Caco-2 (cell line): ENCODE results near the gene TSHZ2. TPM values are rescaled to one million over a fixed set of nuclear protein-coding genes. Genes with fewer than 3 reads are reported as not detected.
A peak's percentile ranks its signal among the peaks of the same experiment; 100 is the strongest.

Experiments
- Bru-seq: library from RNA; stranded (reverse); fragments of 400-500 nt; gene quantifications from one replicate; lab custom pipeline; 2021; lab: Mats Ljungman, UMichigan
- BruChase-seq, 2 experiments: library from RNA; stranded (reverse); fragments of 400-500 nt; gene quantifications; one replicate each; lab custom pipeline; 2021; lab: Mats Ljungman, UMichigan
- BruUV-seq: library from RNA; stranded (reverse); fragments of 400-500 nt; replicated peaks from 2 replicates; lab custom pipeline; 2021; lab: Mats Ljungman, UMichigan
- CTCF ChIA-PET: fragments of 300-600 bp; sonication (Branson Sonifier 250); formaldehyde crosslinking; loops from one replicate; lab custom pipeline; 2022; ENCODE audit warnings: antibody characterized with exemption; lab: Charles Lee
- POLR2A ChIA-PET: fragments of 300-600 bp; sonication (Branson Sonifier 250); formaldehyde crosslinking; loops from one replicate; lab custom pipeline; 2022; ENCODE audit warnings: antibody characterized with exemption; lab: Charles Lee
- DNase-seq, 2 experiments: peaks; one replicate each; pipeline versions ENCODE4 v3.0.0 to v3.0.0-alpha.2; 2020 to 2022
- H3K27me3 ChIP-seq: replicated peaks from 2 replicates; pipeline ENCODE4 v1.6.0; 2011; ENCODE audit warnings: low read length; ENCODE audit not compliant: control insufficient read depth, insufficient read depth
- H3K36me3 ChIP-seq: 2 replicates; pipeline ENCODE4 v1.5.1; 2011; ENCODE audit warnings: low read length; ENCODE audit not compliant: control insufficient read depth, insufficient read depth
- H3K4me1 ChIP-seq: fragments of 250-450 bp; sonication (Bioruptor Pico); 2 replicates; pipeline ENCODE4 v1.5.1; 2020; ENCODE audit warnings: mild to moderate bottlenecking
- H3K4me3 ChIP-seq: 2 replicates; pipeline ENCODE4 v1.5.1; 2011; ENCODE audit warnings: low read depth, mild to moderate bottlenecking, control low read depth, low read length
- H3K9me3 ChIP-seq: fragments of 250-450 bp; sonication (Bioruptor Pico); 2 replicates; pipeline ENCODE4 v1.5.1; 2020; ENCODE audit warnings: mild to moderate bottlenecking, moderate library complexity
- H3K27ac Mint-ChIP-seq: one replicate; pipeline ENCODE4 v1.8.0; 2022; ENCODE audit warnings: mixed read lengths; ENCODE audit not compliant: unreplicated experiment
- H3K27me3 Mint-ChIP-seq: one replicate; pipeline ENCODE4 v1.8.0; 2022; ENCODE audit warnings: mixed read lengths; ENCODE audit not compliant: insufficient read depth, unreplicated experiment
- H3K36me3 Mint-ChIP-seq: one replicate; pipeline ENCODE4 v1.8.0; 2022; ENCODE audit warnings: mild to moderate bottlenecking, mixed read lengths; ENCODE audit not compliant: insufficient read depth, unreplicated experiment
- H3K4me1 Mint-ChIP-seq: one replicate; pipeline ENCODE4 v1.8.0; 2022; ENCODE audit warnings: low read depth, mixed read lengths; ENCODE audit not compliant: unreplicated experiment
- H3K4me3 Mint-ChIP-seq: one replicate; pipeline ENCODE4 v1.8.0; 2022; ENCODE audit warnings: mild to moderate bottlenecking, moderate library complexity, mixed read lengths; ENCODE audit not compliant: unreplicated experiment
- H3K9me3 Mint-ChIP-seq: one replicate; pipeline ENCODE4 v1.8.0; 2022; ENCODE audit warnings: mixed read lengths; ENCODE audit not compliant: unreplicated experiment
- intact Hi-C: fragments of 100-400 bp; cut with micrococcal nuclease; formaldehyde crosslinking; loops from one replicate; pipeline ENCODE4 v1.10.0; 2022; ENCODE audit not compliant: unreplicated experiment
- long read RNA-seq: library from polyadenylated mRNA; stranded (forward); transcript quantifications from one replicate; pipeline ENCODE4 v2.0.0, GENCODE V29; 2022
- total RNA-seq: library from RNA; stranded (reverse); gene quantifications from 2 replicates; pipeline ENCODE4 v1.2.3, GENCODE V29; 2022
- TF ChIP-seq, protein P1 (sequence below), 2 experiments: fragments of 200-600 bp in 1 of 2; IDR thresholded peaks; 1 replicate in 1 of 2; 2 replicates in 1 of 2; pipeline versions ENCODE4 v1.5.1 to v1.8.0; 2011 to 2022; ENCODE audit warnings: antibody characterized with exemption in 1 of 2, control low read depth in 1 of 2, inconsistent platforms in 1 of 2, low read depth in 1 of 2, low read length in 1 of 2, mild to moderate bottlenecking in 1 of 2, moderate library complexity in 1 of 2; ENCODE audit not compliant: insufficient read depth in 1 of 2, severe bottlenecking in 1 of 2, unreplicated experiment in 1 of 2

TSHZ2 gene
- total RNA-seq (0.07 TPM in 2 replicates), Bru-seq, nascent RNA (percentile 9 among the genes with signal in this experiment), BruChase-seq, experiment 1, labeled RNA remaining after a 2-hour chase (percentile 9 among the genes with signal in this experiment), BruChase-seq, experiment 2, labeled RNA remaining after a 6-hour chase (percentile 9 among the genes with signal in this experiment)
- long read RNA-seq, partial matches to known transcripts, result 0 of 13 reads
- long read RNA-seq, other reads (novel, unspliced or antisense), result 11 of 13 reads

GRCh38 chr20:52972190-52972937 is at the start of gene TSHZ2:
Gene TSHZ2 (plus strand): TSS chr20:52972358. CDS start chr20:52973294, 936 bp downstream.
- TF ChIP-seq, protein P1, sequence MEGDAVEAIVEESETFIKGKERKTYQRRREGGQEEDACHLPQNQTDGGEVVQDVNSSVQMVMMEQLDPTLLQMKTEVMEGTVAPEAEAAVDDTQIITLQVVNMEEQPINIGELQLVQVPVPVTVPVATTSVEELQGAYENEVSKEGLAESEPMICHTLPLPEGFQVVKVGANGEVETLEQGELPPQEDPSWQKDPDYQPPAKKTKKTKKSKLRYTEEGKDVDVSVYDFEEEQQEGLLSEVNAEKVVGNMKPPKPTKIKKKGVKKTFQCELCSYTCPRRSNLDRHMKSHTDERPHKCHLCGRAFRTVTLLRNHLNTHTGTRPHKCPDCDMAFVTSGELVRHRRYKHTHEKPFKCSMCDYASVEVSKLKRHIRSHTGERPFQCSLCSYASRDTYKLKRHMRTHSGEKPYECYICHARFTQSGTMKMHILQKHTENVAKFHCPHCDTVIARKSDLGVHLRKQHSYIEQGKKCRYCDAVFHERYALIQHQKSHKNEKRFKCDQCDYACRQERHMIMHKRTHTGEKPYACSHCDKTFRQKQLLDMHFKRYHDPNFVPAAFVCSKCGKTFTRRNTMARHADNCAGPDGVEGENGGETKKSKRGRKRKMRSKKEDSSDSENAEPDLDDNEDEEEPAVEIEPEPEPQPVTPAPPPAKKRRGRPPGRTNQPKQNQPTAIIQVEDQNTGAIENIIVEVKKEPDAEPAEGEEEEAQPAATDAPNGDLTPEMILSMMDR (IDR thresholded peaks at IDR 0.05; ENCODE audit: insufficient read depth in 1 of 2, low read depth in 1 of 2, low read length in 1 of 2, severe bottlenecking in 1 of 2, unreplicated experiment in 1 of 2), result no peak
- peak within 1 kb of the TSS; percentile 0 for H3K27ac Mint-ChIP-seq
- POLR2A ChIA-PET, result no interaction called here
- intact Hi-C loops, result loop anchor here (10.0 kb wide), 1 partner anchor 658 kb away; no protein-coding TSS in a partner anchor
- H3K9me3 Mint-ChIP-seq, result no peaks in the 10 kb centered on the region
- Histone ChIP-seq H3K9me3 (no peaks in the 10 kb centered on the region), H3K36me3 (no peaks in the 10 kb centered on the region), H3K4me3 (peak within 1 kb of the TSS; percentile 6), H3K27me3 (0 out of 2 replicates have a peak, but pooled peaks cover 1% of the 10 kb centered on the region), H3K4me1 (peaks cover 5% of the 10 kb centered on the region; the same call in 1 of the 2 replicates)
- peaks cover 12% of the 10 kb centered on the region for H3K4me1 Mint-ChIP-seq
- BruUV-seq, result no TSS peak
- peak in 1 of 2 experiments; percentile 29 for DNase-seq
- H3K27me3 Mint-ChIP-seq, result peaks cover 40% of the 10 kb centered on the region
- CTCF ChIA-PET, result no interaction called here
- no peaks in the 10 kb centered on the region for H3K36me3 Mint-ChIP-seq
- H3K4me3 Mint-ChIP-seq, result peak within 1 kb of the TSS; percentile 70

DNA sequence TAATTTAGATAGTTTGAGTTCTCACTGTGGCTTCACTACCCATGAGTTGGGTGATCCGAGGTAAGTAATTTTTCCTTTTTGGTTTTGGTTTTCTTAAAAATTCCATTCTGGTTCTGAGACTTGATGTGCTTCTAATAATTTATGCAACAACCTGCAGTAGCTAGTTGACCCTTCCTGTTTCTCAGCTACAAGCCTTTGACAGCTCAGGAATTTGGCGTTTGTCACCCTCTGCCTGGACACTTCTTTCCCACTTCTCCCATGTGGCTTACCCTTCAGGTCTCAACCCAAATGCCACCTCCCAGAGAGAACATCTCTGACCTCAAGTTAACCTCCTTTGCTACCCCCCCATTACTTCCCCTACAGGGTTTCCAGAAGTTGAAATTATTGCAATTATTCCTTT is 49.7 kb upstream of the TSHZ2 start:
- Histone ChIP-seq H3K4me1 (peaks cover 16% of the 10 kb centered on the region), H3K4me3 (no peak overlapping the region), H3K27me3 (no peaks in the 10 kb centered on the region), H3K9me3 (no peaks in the 10 kb centered on the region), H3K36me3 (no peaks in the 10 kb centered on the region)
- no TSS peak for BruUV-seq
- Mint-ChIP-seq H3K4me1 (peaks cover 7% of the 10 kb centered on the region), H3K27me3 (peaks cover 3% of the 10 kb centered on the region), H3K9me3 (peaks cover 36% of the 10 kb centered on the region), H3K4me3 (no peak overlapping the region), H3K27ac (no peak overlapping the region), H3K36me3 (no peaks in the 10 kb centered on the region)
- POLR2A ChIA-PET, result no interaction called here
- CTCF ChIA-PET, result no interaction called here
- no peak for DNase-seq
- intact Hi-C loops, result no loop called here
- TF ChIP-seq, protein P1 (IDR thresholded peaks at IDR 0.05; ENCODE audit: insufficient read depth in 1 of 2, low read depth in 1 of 2, low read length in 1 of 2, severe bottlenecking in 1 of 2, unreplicated experiment in 1 of 2), result no peak

- no peaks in the 10 kb centered on the region for H3K36me3 ChIP-seq
- Mint-ChIP-seq H3K27ac (no peak overlapping the region), H3K4me1 (peaks cover 7% of the 10 kb centered on the region), H3K27me3 (peaks cover 3% of the 10 kb centered on the region), H3K4me3 (no peak overlapping the region), H3K9me3 (peaks cover 36% of the 10 kb centered on the region), H3K36me3 (no peaks in the 10 kb centered on the region)
- CTCF ChIA-PET, result no interaction called here
- H3K4me1 ChIP-seq, result peaks cover 16% of the 10 kb centered on the region
- H3K27me3 ChIP-seq, result no peaks in the 10 kb centered on the region
- no peaks in the 10 kb centered on the region for H3K9me3 ChIP-seq
- POLR2A ChIA-PET, result no interaction called here
- no peak for DNase-seq
- BruUV-seq, result no TSS peak
- TF ChIP-seq, protein P1 (IDR thresholded peaks at IDR 0.05; ENCODE audit: insufficient read depth in 1 of 2, low read depth in 1 of 2, low read length in 1 of 2, severe bottlenecking in 1 of 2, unreplicated experiment in 1 of 2), result no peak
- no peak overlapping the region for H3K4me3 ChIP-seq
- intact Hi-C loops, result no loop called here
These were observed 48.8 kb upstream of the TSHZ2 start for GRCh38 chr20:52923123-52923937.
